Measurements from ENCODE around the gene CBY1.

- no peak for TF ChIP-seq EZH2phosphoT487 (IDR thresholded peaks at IDR 0.05; ENCODE audit: borderline replicate concordance, low read depth, low read length)
- no peak for TF ChIP-seq CTCF (conservative IDR thresholded peaks at IDR 0.05; ENCODE audit: low read length)
Observed at GRCh38 chr22:38696606-38697424, 40.4 kb downstream of the CBY1 start.
